Activated CD8-positive, alpha-beta memory T cell treated with anti-CD3 and anti-CD28 coated beads for 24 hours (primary cell): ENCODE data around the gene CPNE5.
"Not testable (repeated sequence)": the region's sequence is repeated elsewhere in the genome, so short reads cannot be mapped to it uniquely, and the experiment has no call there.

ENCODE experiments used
- DNase-seq: peaks from one replicate; pipeline ENCODE4 v3.0.0-alpha.2; 2020

The CPNE5 gene

DNA sequence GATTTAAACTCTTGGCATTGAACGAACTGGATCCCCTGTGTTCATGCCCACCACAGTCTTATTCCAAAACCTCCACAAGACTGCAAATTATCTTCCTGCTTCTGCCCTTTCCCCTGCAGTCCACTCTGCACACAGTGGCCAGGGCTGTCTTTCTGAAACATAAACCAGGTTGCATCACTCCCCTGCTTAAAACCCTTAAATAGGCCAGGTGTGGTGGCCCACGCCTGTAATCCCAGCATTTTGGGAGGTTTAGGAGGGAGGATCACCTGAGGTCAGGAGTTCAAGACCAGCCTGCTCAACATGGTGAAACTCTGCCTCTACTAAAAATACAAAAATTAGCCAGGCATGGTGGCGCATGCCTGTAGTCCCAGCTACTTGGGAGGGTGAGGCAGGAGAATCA lies 26.2 kb downstream of the CPNE5 start:
- not testable (repeated sequence) for DNase-seq

- no peak for DNase-seq
These were observed 29.1 kb downstream of the CPNE5 start for GRCh38 chr6:36809941-36810803.

DNA sequence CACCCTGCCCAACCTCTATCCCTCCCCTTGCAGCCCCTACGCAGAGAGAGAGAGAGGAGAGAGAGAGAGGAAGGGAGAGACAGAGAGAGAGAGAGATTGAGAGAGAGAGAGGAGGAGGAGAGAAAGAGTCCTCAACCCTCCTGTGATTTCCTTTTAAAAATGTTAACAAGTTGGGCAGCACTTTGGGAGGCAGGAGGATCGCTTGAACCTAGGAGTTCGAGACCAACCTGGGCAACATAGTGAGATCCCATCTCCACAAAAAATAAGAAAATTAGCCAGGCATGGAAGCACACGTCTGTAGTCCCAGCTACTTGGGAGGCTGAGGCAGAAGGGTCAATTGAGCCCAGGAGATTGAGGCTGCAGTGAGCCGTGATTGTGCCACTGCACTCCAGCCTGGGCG lies 30.1 kb downstream of the CPNE5 start:
- DNase-seq = no peak

GRCh38 chr6:36808634-36809033 lies 30.6 kb downstream of the CPNE5 start:
- DNase-seq = no peak

DNA sequence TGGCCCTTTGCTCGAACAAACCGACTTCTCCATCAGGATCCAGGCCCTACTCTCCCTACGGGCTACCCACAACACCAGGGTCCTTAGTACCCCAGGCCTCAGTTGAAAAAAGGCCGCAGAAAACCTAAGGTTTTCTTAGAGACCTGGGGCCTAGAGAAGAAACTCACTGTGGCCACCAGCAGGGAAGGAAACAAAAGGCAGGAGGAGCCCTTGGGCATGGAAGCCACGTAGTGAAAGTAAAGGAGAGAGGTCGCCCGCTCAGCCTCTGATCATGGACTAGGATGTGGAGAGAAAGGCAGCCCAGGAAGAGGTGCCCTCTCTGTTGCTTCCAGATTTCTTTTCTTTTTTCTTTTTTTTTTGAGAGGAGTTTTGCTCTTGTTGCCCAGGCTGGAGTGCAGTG lies 31.5 kb downstream of the CPNE5 start:
- DNase-seq = no peak

DNA sequence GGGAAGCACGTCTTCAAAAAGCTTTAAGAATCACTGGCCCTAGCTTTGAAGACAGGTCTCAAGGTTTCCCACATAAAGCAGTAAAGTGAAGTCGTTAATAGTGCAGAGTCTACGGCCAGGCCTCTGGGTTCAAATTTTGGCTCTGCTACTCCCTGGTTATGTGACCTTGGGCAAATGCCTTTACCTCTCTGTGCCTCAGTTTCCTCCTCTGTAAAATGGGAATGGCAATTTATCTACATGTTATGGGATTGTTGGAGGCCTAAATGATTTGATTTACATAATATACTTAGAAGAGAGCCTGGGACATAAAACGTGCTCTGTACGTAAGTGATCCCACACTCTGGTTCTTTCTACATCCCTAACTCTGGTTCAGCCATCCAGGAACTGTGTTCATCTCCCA lies 32.1 kb downstream of the CPNE5 start:
- DNase-seq = no peak

- no peak for DNase-seq
These were observed 33.3 kb downstream of the CPNE5 start for GRCh38 chr6:36805917-36806316.

DNA sequence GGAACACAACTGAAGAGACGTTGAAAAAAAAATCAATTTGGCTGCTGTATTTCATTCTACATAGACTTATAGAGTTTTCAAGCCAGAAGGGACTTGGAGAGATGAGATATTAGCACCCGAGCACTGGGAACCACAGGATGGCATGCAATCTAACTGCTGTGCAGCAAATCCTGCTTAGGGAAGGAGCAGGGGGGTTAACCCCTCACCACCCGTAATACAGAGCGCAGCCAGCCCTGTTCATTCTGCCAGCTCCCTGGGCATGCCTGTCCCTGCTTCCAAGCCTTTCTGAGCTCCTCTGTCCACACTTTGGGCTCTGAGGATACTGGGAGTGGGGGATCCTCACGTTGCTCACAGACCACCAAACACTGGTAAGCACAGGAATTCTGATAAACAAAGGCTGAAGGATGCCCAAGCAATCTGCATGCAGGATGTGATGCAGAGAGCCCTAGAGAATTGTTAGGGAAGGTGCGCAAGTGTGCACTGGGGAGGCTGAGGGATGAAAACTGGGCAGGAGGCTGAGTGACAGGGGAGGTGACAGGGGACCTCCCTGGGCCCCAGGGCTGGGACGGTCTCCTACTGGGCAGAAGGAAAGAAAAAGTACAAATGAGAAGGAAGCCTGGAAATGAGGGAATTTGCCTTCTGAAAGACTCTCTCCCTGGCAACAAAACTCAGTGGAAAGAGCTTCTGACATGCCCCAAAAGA lies 34.0 kb downstream of the CPNE5 start:
- DNase-seq = no peak

GRCh38 chr6:36804563-36804962 lies 34.7 kb downstream of the CPNE5 start:
- DNase-seq = no peak

DNA sequence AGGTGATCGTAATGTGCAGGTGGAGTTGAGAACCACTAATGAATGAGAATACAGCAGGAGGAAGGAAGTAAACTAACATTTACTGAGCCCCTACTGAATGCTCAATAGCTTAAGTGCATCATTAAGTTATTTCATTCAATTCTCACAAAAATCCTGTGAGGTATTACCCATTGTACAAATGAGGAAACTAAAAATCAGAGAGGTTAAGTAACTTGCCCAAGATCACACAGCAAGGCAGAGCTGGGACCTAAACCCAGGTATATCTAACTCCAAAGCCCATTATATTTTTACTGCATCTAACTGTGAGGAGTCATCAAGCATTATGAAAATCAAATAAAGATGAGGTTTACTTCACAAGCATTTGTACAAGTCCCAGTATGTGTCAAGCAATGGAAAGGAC lies 35.3 kb downstream of the CPNE5 start:
- DNase-seq = no peak

DNA sequence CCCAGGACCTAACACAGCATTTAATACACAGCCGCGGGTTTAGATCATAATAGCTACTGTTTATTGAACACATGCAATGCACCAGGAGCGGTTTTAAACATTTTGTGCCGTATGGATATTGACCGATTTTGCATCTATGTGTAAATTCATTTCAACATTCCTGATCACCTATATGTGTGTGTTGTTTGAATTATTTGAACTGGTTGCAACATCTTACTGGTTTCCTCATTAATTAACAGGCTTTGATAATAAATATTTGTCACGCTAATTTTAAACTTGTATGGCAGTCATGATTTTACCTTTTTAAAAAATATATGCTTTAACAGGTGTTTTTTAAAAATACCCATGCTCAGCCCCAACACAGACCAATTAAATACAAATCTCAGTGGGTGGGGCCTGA lies 35.8 kb downstream of the CPNE5 start:
- no peak for DNase-seq

GRCh38 chr6:36800223-36801076 lies 38.8 kb downstream of the CPNE5 start:
- DNase-seq = no peak

DNA sequence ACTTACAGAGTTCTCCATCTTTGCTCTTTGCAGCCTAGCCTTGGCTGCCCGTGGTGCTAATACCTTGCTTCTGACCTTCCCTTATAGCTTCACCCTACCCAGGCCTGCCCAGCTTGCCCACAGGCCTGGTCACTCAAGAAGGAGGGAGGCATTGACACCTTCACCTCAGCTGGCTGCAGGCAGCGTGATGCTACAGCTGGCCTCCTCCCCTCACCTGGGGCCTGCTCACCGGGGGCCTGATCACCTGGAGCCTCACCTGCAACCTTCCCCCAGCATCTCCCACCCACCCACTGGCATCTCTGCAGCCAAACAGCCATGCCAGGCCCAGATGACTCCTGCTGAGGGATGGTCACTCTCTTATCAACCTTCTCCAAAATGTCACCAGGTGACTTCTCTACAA lies 40.4 kb downstream of the CPNE5 start:
- DNase-seq = no peak

DNA sequence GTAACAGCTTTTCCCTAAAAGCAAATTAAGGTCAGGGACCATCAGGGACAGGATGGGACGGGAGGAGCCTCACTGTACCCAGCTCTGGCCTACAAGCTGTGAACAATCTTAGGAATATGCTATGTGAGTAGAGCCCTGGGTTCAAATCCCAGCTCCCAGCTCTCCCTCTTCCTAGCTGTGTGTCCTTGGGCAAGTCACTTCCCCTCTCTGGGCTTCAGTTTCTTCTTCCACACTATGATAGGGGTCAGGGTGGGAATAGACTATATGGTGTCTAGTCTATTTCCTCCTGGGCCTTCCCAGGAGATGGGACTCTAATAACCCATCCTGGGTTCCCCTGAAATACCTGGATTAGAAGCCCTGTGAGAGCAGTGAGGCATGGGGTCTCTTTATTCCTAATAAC lies 41.6 kb downstream of the CPNE5 start:
- DNase-seq = no peak

GRCh38 chr6:36797055-36797454 lies 42.2 kb downstream of the CPNE5 start:
- DNase-seq = no peak

- DNase-seq = no peak
These were observed 44.6 kb downstream of the CPNE5 start for GRCh38 chr6:36794713-36795065.

GRCh38 chr6:36793913-36794712 lies 45.1 kb downstream of the CPNE5 start:
- no peak for DNase-seq

GRCh38 chr6:36793296-36793912 lies 45.8 kb downstream of the CPNE5 start:
- no peak for DNase-seq

DNA sequence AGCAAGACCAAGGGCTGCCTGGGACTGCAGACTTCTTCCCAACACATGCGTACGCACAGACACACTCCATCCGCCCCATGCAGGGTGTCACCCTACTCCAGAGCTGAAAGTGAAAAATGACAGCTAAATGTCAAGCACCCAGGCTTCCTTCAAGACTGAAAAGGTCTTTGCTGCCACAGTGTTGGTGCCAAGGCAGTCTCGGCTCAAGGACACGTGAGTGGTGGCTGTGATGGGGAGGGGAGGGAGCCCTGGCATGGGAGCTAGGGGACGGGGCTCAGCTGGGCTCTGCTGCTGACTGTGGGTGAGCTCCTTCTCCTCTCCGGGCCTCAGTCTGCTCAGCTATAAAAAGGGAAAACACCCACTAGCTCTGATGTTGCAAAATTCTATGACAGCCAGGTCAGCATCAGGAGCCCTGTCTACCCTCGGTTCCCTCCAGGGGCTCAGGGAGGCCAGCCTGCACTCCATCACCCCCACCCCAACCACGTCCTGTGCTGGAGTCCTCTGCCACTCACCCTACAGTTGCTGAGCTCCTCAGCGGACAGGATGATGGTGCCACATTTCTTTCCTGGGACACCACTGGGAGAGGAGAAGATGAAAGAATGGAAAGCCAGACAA lies 47.6 kb downstream of the CPNE5 start:
- no peak for DNase-seq

GRCh38 chr6:36791085-36791484 lies 48.2 kb downstream of the CPNE5 start:
- no peak for DNase-seq

GRCh38 chr6:36788768-36789167 lies 50.5 kb downstream of the CPNE5 start:
- no peak for DNase-seq

- no peak for DNase-seq
These were observed 51.1 kb downstream of the CPNE5 start for GRCh38 chr6:36788186-36788585.
